H9 (cell line): ENCODE data around the gene TXLNG. TPM values are rescaled to one million over a fixed set of nuclear protein-coding genes. Genes with fewer than 3 reads are reported as not detected.
A peak's percentile ranks its signal among the peaks of the same experiment; 100 is the strongest.

Experiments used
- DNase-seq: peaks from one replicate; pipeline ENCODE4 v3.0.0-alpha.2; 2017
- H2AFZ ChIP-seq: one replicate; pipeline ENCODE4 v1.6.1; 2013; ENCODE audit warnings: mild to moderate bottlenecking, low read length, control low read depth, moderate library complexity
- H2AK5ac ChIP-seq: 2 replicates; pipeline ENCODE4 v1.6.1; 2013; ENCODE audit warnings: low read length, control low read depth, mixed read lengths; ENCODE audit not compliant: insufficient read length
- H2BK120ac ChIP-seq: one replicate; pipeline ENCODE4 v1.6.1; 2013; ENCODE audit warnings: low read depth, mild to moderate bottlenecking, low read length, control low read depth, inconsistent platforms; ENCODE audit not compliant: poor library complexity, severe bottlenecking
- H2BK12ac ChIP-seq: 2 replicates; pipeline ENCODE4 v1.6.1; 2013; ENCODE audit warnings: low read length, control low read depth, mixed read lengths, low read depth; ENCODE audit not compliant: insufficient read length
- H2BK15ac ChIP-seq: 2 replicates; pipeline ENCODE4 v1.6.1; 2013; ENCODE audit warnings: low read depth, low read length, control low read depth
- H2BK20ac ChIP-seq: one replicate; pipeline ENCODE4 v1.6.1; 2013; ENCODE audit warnings: low read depth, mild to moderate bottlenecking, low read length, control low read depth, inconsistent platforms; ENCODE audit not compliant: poor library complexity, severe bottlenecking
- H2BK5ac ChIP-seq: 2 replicates; pipeline ENCODE4 v1.6.1; 2013; ENCODE audit warnings: low read length, control low read depth, mixed read lengths; ENCODE audit not compliant: insufficient read length
- H3K14ac ChIP-seq: 2 replicates; pipeline ENCODE4 v1.6.1; 2013; ENCODE audit warnings: low read length, control low read depth; ENCODE audit not compliant: insufficient read depth
- H3K18ac ChIP-seq: 2 replicates; pipeline ENCODE4 v1.6.1; 2013; ENCODE audit warnings: low read depth, mild to moderate bottlenecking, mixed read lengths, low read length, control low read depth; ENCODE audit not compliant: insufficient read length
- H3K23ac ChIP-seq: 2 replicates; pipeline ENCODE4 v1.6.1; 2013; ENCODE audit warnings: low read length, control low read depth, mixed read lengths, low read depth; ENCODE audit not compliant: insufficient read length
- H3K23me2 ChIP-seq: 2 replicates; pipeline ENCODE4 v1.6.1; 2013; ENCODE audit warnings: low read depth, mild to moderate bottlenecking, mixed read lengths, low read length, control low read depth; ENCODE audit not compliant: insufficient read length, poor library complexity, severe bottlenecking
- H3K27ac ChIP-seq: 2 replicates; pipeline ENCODE4 v1.5.1; 2013; ENCODE audit warnings: low read length, control low read depth, mixed read lengths, low read depth; ENCODE audit not compliant: insufficient read length
- H3K27me3 ChIP-seq: 2 replicates; pipeline ENCODE4 v1.6.1; 2013; ENCODE audit warnings: low read length, control low read depth, inconsistent platforms; ENCODE audit not compliant: insufficient read depth
- H3K4ac ChIP-seq: 2 replicates; pipeline ENCODE4 v1.6.1; 2013; ENCODE audit warnings: low read depth, mild to moderate bottlenecking, control low read depth, inconsistent platforms, low read length, moderate library complexity
- H3K4me1 ChIP-seq: 2 replicates; pipeline ENCODE4 v1.6.1; 2013; ENCODE audit warnings: low read length, control low read depth, inconsistent platforms; ENCODE audit not compliant: insufficient read depth
- H3K4me2 ChIP-seq: 2 replicates; pipeline ENCODE4 v1.6.1; 2013; ENCODE audit warnings: low read length, control low read depth, mixed read lengths; ENCODE audit not compliant: insufficient read length, insufficient read depth
- H3K56ac ChIP-seq: 2 replicates; pipeline ENCODE4 v1.6.1; 2013; ENCODE audit warnings: low read depth, mild to moderate bottlenecking, mixed read lengths, low read length, control low read depth; ENCODE audit not compliant: insufficient read length
- H3K79me1 ChIP-seq: 2 replicates; pipeline ENCODE4 v1.6.1; 2013; ENCODE audit warnings: low read depth, mild to moderate bottlenecking, moderate library complexity, low read length, control low read depth, inconsistent platforms; ENCODE audit not compliant: insufficient read depth, poor library complexity, severe bottlenecking
- H3K79me2 ChIP-seq: 2 replicates; pipeline ENCODE4 v1.6.1; 2013; ENCODE audit warnings: low read length, control low read depth, inconsistent platforms; ENCODE audit not compliant: insufficient read depth
- H3K9ac ChIP-seq: 2 replicates; pipeline ENCODE4 v1.6.1; 2013; ENCODE audit warnings: low read length, control low read depth, mixed read lengths; ENCODE audit not compliant: insufficient read length; ENCODE audit errors: extremely low read depth
- H3K9me3 ChIP-seq: one replicate; pipeline ENCODE4 v1.6.1; 2013; ENCODE audit warnings: low read depth, low read length, inconsistent platforms; ENCODE audit not compliant: control insufficient read depth
- H3T11ph ChIP-seq: one replicate; pipeline ENCODE4 v1.6.1; 2013; ENCODE audit warnings: mild to moderate bottlenecking, low read length, control low read depth, inconsistent platforms
- H4K20me1 ChIP-seq: one replicate; pipeline ENCODE4 v1.6.1; 2013; ENCODE audit not compliant: control insufficient read depth, insufficient read length, insufficient read depth
- H4K5ac ChIP-seq: 2 replicates; pipeline ENCODE4 v1.6.1; 2013; ENCODE audit warnings: low read depth, mild to moderate bottlenecking, mixed read lengths, low read length, control low read depth; ENCODE audit not compliant: insufficient read length
- H4K8ac ChIP-seq: replicated peaks from 2 replicates; pipeline ENCODE4 v1.6.1; 2013; ENCODE audit warnings: low read length, control low read depth, mixed read lengths, low read depth; ENCODE audit not compliant: insufficient read length
- H4K91ac ChIP-seq: 2 replicates; pipeline ENCODE4 v1.6.1; 2013; ENCODE audit warnings: low read depth, mild to moderate bottlenecking, moderate library complexity, mixed read lengths, low read length, control low read depth; ENCODE audit not compliant: insufficient read length
- H3K27ac Mint-ChIP-seq, 3 experiments: 2 replicates in 2 of 3; 3 replicates in 1 of 3; pipeline ENCODE4 v1.8.0; 2020 to 2021; ENCODE audit warnings: mixed read lengths in 3 of 3, mild to moderate bottlenecking in 1 of 3, moderate library complexity in 1 of 3
- H3K27me3 Mint-ChIP-seq: 2 replicates; pipeline ENCODE4 v1.8.0; 2021; ENCODE audit warnings: low read depth, mild to moderate bottlenecking, moderate library complexity, mixed read lengths
- H3K36me3 Mint-ChIP-seq, 3 experiments: 2 replicates in 2 of 3; 3 replicates in 1 of 3; pipeline ENCODE4 v1.8.0; 2020 to 2021; ENCODE audit warnings: low read depth in 3 of 3, mixed read lengths in 3 of 3; ENCODE audit not compliant: insufficient read depth in 1 of 3
- H3K4me1 Mint-ChIP-seq, 2 experiments: 2 replicates each; pipeline ENCODE4 v1.8.0; 2020; ENCODE audit warnings: mixed read lengths in 2 of 2
- H3K4me3 Mint-ChIP-seq, 2 experiments: 2 replicates in 1 of 2; 3 replicates in 1 of 2; pipeline ENCODE4 v1.8.0; 2020 to 2021; ENCODE audit warnings: mild to moderate bottlenecking in 2 of 2, mixed read lengths in 2 of 2, moderate library complexity in 1 of 2
- H3K9me3 Mint-ChIP-seq, 2 experiments: 2 replicates in 1 of 2; 3 replicates in 1 of 2; pipeline ENCODE4 v1.8.0; 2020; ENCODE audit warnings: mild to moderate bottlenecking in 2 of 2, mixed read lengths in 2 of 2, moderate library complexity in 1 of 2
- CTCF ChIP-seq: fragments of 200-600 bp; sonication (generic); conservative IDR thresholded peaks from 3 replicates; pipeline ENCODE4 v1.8.0; 2021; ENCODE audit warnings: antibody characterized with exemption, mild to moderate bottlenecking
- WGBS: extraction: QIAGEN DNeasy Blood & Tissue Kit; methylation state at CpG from one replicate; pipeline ENCODE4 v1.1.7; 2013; ENCODE audit warnings: missing lambda C conversion rate, low lambda C conversion rate, mixed read lengths; ENCODE audit not compliant: insufficient read length; ENCODE audit errors: extremely low coverage; 5-methylcytosine and 5-hydroxymethylcytosine counted together
- total RNA-seq: library from RNA; stranded (reverse); gene quantifications from 2 replicates; pipeline ENCODE4 v1.2.1, GENCODE V29; 2021

Gene TXLNG
- total RNA-seq, 1 experiment from 2014 or later, result 90.7 TPM

- Mint-ChIP-seq H3K36me3 (peaks cover 52 to 92% (median 79%) of the 10 kb centered on the region in 3 experiments; a peak in 6 of 7 replicates), H3K27me3 (no peaks in the 10 kb centered on the region), H3K4me3 (peak overlapping the region in 1 of 2 experiments; percentile 40; a peak in 3 of 5 replicates), H3K27ac (peak overlapping the region; percentile 42 to 93 (median 76); a peak in 6 of 7 replicates), H3K9me3 (no peaks in the 10 kb centered on the region), H3K4me1 (peaks cover 39 to 50% of the 10 kb centered on the region in 2 experiments)
- peak overlapping the region; percentile 23 for H3K27ac ChIP-seq
- no peak overlapping the region for H2BK20ac ChIP-seq
- WGBS, result no CpG with 5 or more reads among the region's 3 CpGs
- H2BK5ac ChIP-seq, result no peak overlapping the region
- no peak overlapping the region for H2AFZ ChIP-seq
- H4K91ac ChIP-seq, result no peak overlapping the region
- H3K79me2 ChIP-seq, result no peaks in the 10 kb centered on the region
- H3K14ac ChIP-seq, result no peak overlapping the region
- no peak overlapping the region for H2BK120ac ChIP-seq
- H3K9ac ChIP-seq, result no peak overlapping the region
- no peaks in the 10 kb centered on the region for H3K79me1 ChIP-seq
- H3K56ac ChIP-seq, result no peak overlapping the region
- no peak overlapping the region for H2BK12ac ChIP-seq
- no peak overlapping the region for H3K4me2 ChIP-seq
- H2AK5ac ChIP-seq, result no peak overlapping the region
- no peak for DNase-seq
- TF ChIP-seq CTCF, result no peak
- H2BK15ac ChIP-seq, result no peak overlapping the region
- H3K23me2 ChIP-seq, result no peaks in the 10 kb centered on the region
- no peaks in the 10 kb centered on the region for H3K27me3 ChIP-seq
- H3K23ac ChIP-seq, result no peak overlapping the region
- H3K4ac ChIP-seq, result no peak overlapping the region
- no peaks in the 10 kb centered on the region for H4K20me1 ChIP-seq
- H3T11ph ChIP-seq, result no peak overlapping the region
- no peak overlapping the region for H3K18ac ChIP-seq
- H4K8ac ChIP-seq, result no peak overlapping the region
- no peak overlapping the region for H4K5ac ChIP-seq
- peaks cover 7% of the 10 kb centered on the region; the same call in 1 of the 2 replicates for H3K4me1 ChIP-seq
- no peaks in the 10 kb centered on the region for H3K9me3 ChIP-seq
These were observed 57.1 kb downstream of the TXLNG start for GRCh38 chrX:16843208-16843909.
